Gastroesophageal sphincter (tissue), 4 donors: ENCODE measurements around the gene WNT7A. TPM values are rescaled to one million over a fixed set of nuclear protein-coding genes. Genes with fewer than 3 reads are reported as not detected.

Experiments used
- ATAC-seq: fragments of 150-250 bp; one replicate; pipeline ENCODE4 v1.9.1; 2016; ENCODE audit warnings: mild to moderate bottlenecking, moderate library complexity
- H3K27ac ChIP-seq, 4 donors: fragments of 200-600 bp; sonication (generic) in 3 of 4; 1 replicate in 3 of 4; 2 replicates in 1 of 4; pipeline ENCODE4 v1.5.1; 2016 to 2019
- H3K27me3 ChIP-seq: fragments of 200-600 bp; sonication (generic); one replicate; pipeline ENCODE4 v1.5.1; 2019
- H3K36me3 ChIP-seq, 2 donors: fragments of 200-600 bp; sonication (generic); one replicate each; pipeline ENCODE4 v1.5.1; 2019; ENCODE audit warnings: control low read depth in 1 of 2
- H3K4me1 ChIP-seq, 3 donors: fragments of 200-600 bp; sonication (generic); 1 replicate in 2 of 3; 2 replicates in 1 of 3; pipeline ENCODE4 v1.5.1; 2016 to 2019; ENCODE audit warnings: control low read depth in 2 of 3
- H3K4me3 ChIP-seq, 2 donors: fragments of 200-600 bp; sonication (generic); one replicate each; pipeline ENCODE4 v1.5.1; 2019; ENCODE audit warnings: mild to moderate bottlenecking in 1 of 2, moderate library complexity in 1 of 2
- H3K9me3 ChIP-seq, 3 donors: fragments of 200-600 bp; sonication (generic); one replicate each; pipeline ENCODE4 v1.5.1; 2017 to 2019; ENCODE audit warnings: control low read depth in 2 of 3
- CTCF ChIP-seq, 4 experiments: fragments of 200-600 bp in 2 of 4; fragments of 450-650 bp in 2 of 4; sonication (generic) in 1 of 4; IDR thresholded peaks; one replicate each; pipeline ENCODE4 v1.5.1; 2017 to 2019; ENCODE audit warnings: antibody characterized with exemption in 4 of 4, mild to moderate bottlenecking in 2 of 4, moderate library complexity in 2 of 4
- EP300 ChIP-seq: sonication (generic); formaldehyde crosslinking; IDR thresholded peaks from one replicate; pipeline ENCODE4 v1.6.1; 2017; ENCODE audit warnings: antibody characterized with exemption, mild to moderate bottlenecking
- POLR2A ChIP-seq, 2 donors: fragments of 450-650 bp; IDR thresholded peaks; one replicate each; pipeline ENCODE4 v1.6.1; 2017; ENCODE audit warnings: antibody characterized with exemption in 2 of 2, mild to moderate bottlenecking in 2 of 2, moderate library complexity in 1 of 2
- POLR2AphosphoS5 ChIP-seq: sonication (generic); formaldehyde crosslinking; IDR thresholded peaks from one replicate; pipeline ENCODE4 v1.6.1; 2017; ENCODE audit warnings: antibody characterized with exemption
- WGBS, 2 donors: methylation state at CpG; one replicate each; pipeline ENCODE4 v1.1.5; 2018; ENCODE audit warnings: low coverage in 1 of 2; 5-methylcytosine and 5-hydroxymethylcytosine counted together
- total RNA-seq, 4 donors: library from RNA; depleted of rRNA; stranded (reverse); fragments of >200 nt; gene quantifications; one replicate each; pipeline ENCODE4 v1.1.0, GENCODE V29; 2016

WNT7A gene
- total RNA-seq, 4 donors from 2014 or later = 0.13 to 0.77 TPM; not detected in 2

DNA sequence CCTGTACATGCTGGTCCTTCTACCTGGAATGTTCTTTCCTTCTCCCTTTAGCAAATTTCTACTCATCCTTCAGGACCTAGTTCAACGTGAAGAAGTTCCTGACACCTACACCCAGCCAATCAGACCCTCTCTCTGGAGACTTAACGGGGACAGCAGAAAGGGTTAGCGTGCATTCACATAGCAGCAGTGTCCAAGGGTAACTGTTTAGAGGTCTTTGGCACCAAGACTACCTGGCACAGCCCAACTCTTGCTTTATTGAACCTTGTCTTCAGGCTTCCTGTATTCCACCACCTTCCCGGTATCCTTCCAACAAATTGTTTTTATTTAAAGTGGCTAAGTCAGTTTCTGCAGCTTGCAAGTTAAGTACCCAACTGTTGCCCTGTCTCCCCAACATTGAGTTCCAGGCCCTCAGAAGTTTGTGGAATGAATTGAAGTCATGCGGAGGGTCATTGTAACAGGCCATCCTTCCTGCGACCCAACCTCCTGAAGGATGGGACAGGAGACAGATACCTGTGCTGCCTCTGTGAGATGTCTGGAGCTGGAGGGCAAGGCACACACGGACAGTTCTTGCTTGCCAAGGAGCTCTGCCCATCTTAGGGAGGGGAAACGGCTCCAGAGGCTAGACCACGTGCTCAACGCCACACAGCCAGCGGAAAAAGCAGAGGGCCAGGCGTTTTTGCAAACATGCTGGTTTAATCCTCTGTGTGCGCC lies 14.4 kb upstream of the WNT7A start:
- Histone ChIP-seq H3K4me3 (no peak overlapping the region), H3K4me1 (peaks cover 0 to 23% (median 11%) of the 10 kb centered on the region in 3 donors), H3K36me3 (no peaks in the 10 kb centered on the region), H3K9me3 (peaks cover 0 to under 1% (median 0%) of the 10 kb centered on the region in 3 donors), H3K27me3 (no peaks in the 10 kb centered on the region), H3K27ac (peak overlapping the region in 2 of 4 donors; percentile 35 to 85)
- no peak for ATAC-seq
- TF ChIP-seq CTCF (IDR thresholded peaks at IDR 0.05) = no peak
- no peak for TF ChIP-seq POLR2A (IDR thresholded peaks at IDR 0.05)
- TF ChIP-seq EP300 = no peak
- no peak for TF ChIP-seq POLR2AphosphoS5
- 49 to 65% methylated on average over 2 to 10 of the region's 13 CpGs for WGBS, 2 donors

- 80 to 90% methylated on average over 1 of the region's 2 CpGs for WGBS, 2 donors
- H3K36me3 ChIP-seq = no peaks in the 10 kb centered on the region
- no peak overlapping the region for H3K27ac ChIP-seq
- ATAC-seq = no peak
- H3K9me3 ChIP-seq = no peaks in the 10 kb centered on the region
- H3K27me3 ChIP-seq = no peaks in the 10 kb centered on the region
- H3K4me1 ChIP-seq = peaks cover 0 to 23% (median 11%) of the 10 kb centered on the region in 3 donors
- no peak for TF ChIP-seq POLR2AphosphoS5
- TF ChIP-seq CTCF (IDR thresholded peaks at IDR 0.05) = no peak
- no peak for TF ChIP-seq POLR2A (IDR thresholded peaks at IDR 0.05)
- TF ChIP-seq EP300 = no peak
- H3K4me3 ChIP-seq = no peak overlapping the region
These were observed 12.4 kb upstream of the WNT7A start for GRCh38 chr3:13892304-13892703.

DNA sequence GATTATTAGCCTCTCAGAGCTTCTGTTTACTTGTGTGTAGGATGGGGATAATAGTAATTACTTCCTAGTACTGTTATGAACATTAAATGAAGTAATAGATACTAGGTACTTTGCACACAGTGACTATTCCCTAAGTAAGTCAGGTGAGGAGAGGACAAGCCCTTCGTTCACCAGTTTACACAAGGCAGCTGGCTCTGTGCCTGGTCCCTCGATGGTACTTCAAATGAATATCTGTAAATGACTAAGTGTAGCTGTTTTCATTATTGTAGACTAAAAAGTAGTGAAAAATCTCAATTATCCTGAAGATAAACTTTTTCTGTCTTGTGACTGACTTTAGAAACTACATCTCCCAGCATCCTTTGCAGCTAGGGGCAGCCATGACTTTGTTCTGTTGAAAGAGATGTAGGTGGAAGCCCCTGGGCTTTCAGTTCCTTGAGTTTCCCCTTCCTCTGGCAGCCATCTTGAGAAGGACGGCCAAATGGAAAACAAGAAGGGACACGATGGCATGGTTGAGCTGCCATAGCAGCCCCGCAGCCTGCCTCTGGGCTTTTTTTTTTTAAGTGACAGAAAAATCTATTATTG lies 11.7 kb upstream of the WNT7A start:
- Histone ChIP-seq H3K9me3 (no peaks in the 10 kb centered on the region), H3K27me3 (peaks cover 5% of the 10 kb centered on the region), H3K4me1 (peaks cover 0 to 16% (median 8%) of the 10 kb centered on the region in 3 donors), H3K4me3 (no peak overlapping the region), H3K27ac (no peak overlapping the region), H3K36me3 (no peaks in the 10 kb centered on the region)
- WGBS, 2 donors = 72 to 80% methylated on average over 3 to 5 of the region's 5 CpGs
- TF ChIP-seq EP300 (no peak), POLR2AphosphoS5 (no peak), CTCF (IDR thresholded peaks at IDR 0.05) (no peak), POLR2A (IDR thresholded peaks at IDR 0.05) (no peak)
- ATAC-seq = no peak

GRCh38 chr3:13891017-13891392 lies 11.1 kb upstream of the WNT7A start:
- no peak overlapping the region for H3K4me3 ChIP-seq
- H3K4me1 ChIP-seq = peaks cover 0 to 10% (median 4%) of the 10 kb centered on the region in 3 donors
- ATAC-seq = no peak
- no peaks in the 10 kb centered on the region for H3K36me3 ChIP-seq
- no peak overlapping the region for H3K27ac ChIP-seq
- H3K27me3 ChIP-seq = peaks cover 10% of the 10 kb centered on the region
- H3K9me3 ChIP-seq = no peaks in the 10 kb centered on the region
- TF ChIP-seq CTCF (IDR thresholded peaks at IDR 0.05) = no peak
- TF ChIP-seq POLR2AphosphoS5 = no peak
- TF ChIP-seq POLR2A (IDR thresholded peaks at IDR 0.05) = no peak
- TF ChIP-seq EP300 = no peak
